HG03457 (cell line): ENCODE measurements around the gene MGAT2.
"Not testable (repeated sequence)": the region's sequence is repeated elsewhere in the genome, so short reads cannot be mapped to it uniquely, and the experiment has no call there.

Experiments used
- ATAC-seq: cut with Tn5 transposase; IDR thresholded peaks from one replicate; pipeline ENCODE4 v1.9.1; 2021; ENCODE audit warnings: moderate number of reproducible peaks; ENCODE audit not compliant: unreplicated experiment

MGAT2 gene

DNA sequence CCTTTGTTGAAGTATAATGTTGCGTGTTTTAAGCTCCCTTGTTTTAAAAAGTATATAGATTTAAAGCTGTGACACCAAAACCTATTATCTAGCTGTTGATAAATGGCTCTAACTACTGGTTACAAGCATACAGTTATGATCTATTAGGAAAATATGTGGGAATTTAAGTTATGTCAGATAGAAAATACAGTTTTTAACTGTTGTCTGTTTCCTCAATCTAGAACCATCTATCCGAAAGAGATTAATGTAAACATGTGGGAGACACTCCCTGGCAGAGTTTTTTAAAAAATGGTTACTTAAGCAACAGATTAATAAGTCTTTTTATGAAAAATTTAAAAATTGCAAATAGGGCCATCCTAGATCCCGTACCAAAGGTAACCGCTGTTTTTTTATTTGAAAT, 8.3 kb upstream of the MGAT2 start:
- no peak for ATAC-seq

DNA sequence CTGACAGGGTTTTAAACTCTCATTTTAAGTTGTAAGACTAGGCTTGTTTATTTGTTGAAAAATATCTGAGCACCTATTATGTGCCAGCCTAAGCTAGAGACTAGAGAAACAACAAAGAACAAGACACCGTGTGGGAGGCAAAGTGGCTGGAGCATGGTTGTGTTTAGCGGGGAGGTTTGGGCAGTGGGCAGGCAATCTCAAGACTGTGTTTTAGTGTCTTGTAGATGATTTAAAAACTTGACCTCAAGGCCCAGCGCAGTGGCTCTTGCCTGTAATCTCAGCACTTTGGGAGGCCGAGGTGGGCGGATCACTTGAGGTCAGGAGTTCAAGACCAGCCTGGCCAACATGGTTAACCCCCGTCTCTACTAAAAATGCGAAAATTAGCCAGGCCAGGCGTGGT, 7.9 kb upstream of the MGAT2 start:
- ATAC-seq, result no peak

- no peak for ATAC-seq
These were observed 6.4 kb upstream of the MGAT2 start for GRCh38 chr14:49614196-49614595.

GRCh38 chr14:49615776-49616175, 4.8 kb upstream of the MGAT2 start:
- ATAC-seq, result no peak

GRCh38 chr14:49617852-49618519, 2.6 kb upstream of the MGAT2 start:
- ATAC-seq, result no peak

DNA sequence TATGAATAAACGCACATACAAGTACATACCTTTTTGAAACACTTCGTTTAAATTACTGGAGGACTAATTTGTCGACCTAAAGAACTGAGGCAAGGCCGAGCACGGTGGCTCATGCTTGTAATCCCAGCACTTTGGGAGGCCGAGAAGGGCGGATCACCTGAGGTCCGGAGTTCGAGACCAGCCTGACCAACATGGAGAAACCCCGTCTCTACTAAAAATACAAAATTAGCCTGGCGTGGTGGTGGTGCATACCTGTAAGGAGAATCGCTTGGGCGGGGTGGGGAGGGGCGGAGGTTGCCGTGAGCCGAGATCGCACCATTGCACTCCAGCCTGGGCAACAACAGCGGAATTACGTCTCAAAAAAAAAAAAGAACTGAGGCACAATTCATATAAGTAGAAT, 1.3 kb upstream of the MGAT2 start:
- not testable (repeated sequence) for ATAC-seq

DNA sequence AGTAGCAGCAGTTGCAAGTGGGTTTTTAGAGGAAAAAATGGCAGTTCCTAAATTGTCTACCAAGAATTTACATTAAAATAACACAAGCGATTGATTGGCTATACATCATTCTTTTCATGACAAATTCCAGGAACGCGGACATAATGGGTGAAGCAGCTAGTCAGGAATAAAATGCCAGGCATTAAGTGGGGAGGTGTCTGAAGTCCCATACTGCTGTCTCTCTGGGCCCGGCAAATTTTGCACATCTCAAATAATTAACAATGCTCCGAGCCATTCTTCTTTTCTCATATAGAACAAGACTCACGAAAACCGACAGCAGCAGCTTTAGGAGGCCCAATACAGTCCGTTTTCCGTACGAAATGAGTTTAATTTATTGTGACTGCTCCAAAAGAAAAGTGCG, 869 bp upstream of the MGAT2 start:
- no peak for ATAC-seq

DNA sequence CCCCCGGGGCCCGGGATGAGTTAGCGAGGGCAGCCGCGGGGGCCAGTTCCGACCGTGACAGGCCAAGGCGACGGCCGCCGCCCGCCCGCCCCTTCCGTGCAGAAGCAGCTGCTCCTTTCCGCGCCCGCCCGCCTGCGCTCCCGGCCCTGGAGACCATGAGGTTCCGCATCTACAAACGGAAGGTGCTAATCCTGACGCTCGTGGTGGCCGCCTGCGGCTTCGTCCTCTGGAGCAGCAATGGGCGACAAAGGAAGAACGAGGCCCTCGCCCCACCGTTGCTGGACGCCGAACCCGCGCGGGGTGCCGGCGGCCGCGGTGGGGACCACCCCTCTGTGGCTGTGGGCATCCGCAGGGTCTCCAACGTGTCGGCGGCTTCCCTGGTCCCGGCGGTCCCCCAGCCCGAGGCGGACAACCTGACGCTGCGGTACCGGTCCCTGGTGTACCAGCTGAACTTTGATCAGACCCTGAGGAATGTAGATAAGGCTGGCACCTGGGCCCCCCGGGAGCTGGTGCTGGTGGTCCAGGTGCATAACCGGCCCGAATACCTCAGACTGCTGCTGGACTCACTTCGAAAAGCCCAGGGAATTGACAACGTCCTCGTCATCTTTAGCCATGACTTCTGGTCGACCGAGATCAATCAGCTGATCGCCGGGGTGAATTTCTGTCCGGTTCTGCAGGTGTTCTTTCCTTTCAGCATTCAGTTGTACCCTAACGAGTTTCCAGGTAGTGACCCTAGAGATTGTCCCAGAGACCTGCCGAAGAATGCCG, 699 bp downstream of the MGAT2 start:
- ATAC-seq, result peak; percentile 6

GRCh38 chr14:49622022-49622607, 1.5 kb downstream of the MGAT2 start:
- ATAC-seq, result no peak

DNA sequence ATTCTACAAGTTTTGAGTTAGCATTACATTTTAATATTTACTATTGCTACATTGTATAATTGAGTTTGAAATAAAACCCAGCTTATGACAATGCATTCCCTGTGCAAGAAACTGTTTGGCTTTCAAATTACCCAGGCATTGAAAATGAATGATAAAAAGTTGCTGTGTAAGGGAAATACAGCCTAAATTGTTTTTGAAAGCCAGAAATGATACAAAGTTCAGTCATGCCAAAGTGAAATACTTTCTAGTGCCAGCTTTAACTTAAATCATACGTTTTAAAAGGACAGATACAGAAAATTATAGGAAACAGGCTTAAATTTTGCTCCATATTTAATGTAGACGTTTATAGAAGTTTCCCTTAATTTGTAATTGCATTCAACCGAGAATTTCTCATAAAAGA, 2.8 kb downstream of the MGAT2 start:
- ATAC-seq, result no peak

GRCh38 chr14:49623941-49624839, 3.6 kb downstream of the MGAT2 start:
- no peak for ATAC-seq

GRCh38 chr14:49633640-49634546, 13.3 kb downstream of the MGAT2 start:
- ATAC-seq, result peak; percentile 76

DNA sequence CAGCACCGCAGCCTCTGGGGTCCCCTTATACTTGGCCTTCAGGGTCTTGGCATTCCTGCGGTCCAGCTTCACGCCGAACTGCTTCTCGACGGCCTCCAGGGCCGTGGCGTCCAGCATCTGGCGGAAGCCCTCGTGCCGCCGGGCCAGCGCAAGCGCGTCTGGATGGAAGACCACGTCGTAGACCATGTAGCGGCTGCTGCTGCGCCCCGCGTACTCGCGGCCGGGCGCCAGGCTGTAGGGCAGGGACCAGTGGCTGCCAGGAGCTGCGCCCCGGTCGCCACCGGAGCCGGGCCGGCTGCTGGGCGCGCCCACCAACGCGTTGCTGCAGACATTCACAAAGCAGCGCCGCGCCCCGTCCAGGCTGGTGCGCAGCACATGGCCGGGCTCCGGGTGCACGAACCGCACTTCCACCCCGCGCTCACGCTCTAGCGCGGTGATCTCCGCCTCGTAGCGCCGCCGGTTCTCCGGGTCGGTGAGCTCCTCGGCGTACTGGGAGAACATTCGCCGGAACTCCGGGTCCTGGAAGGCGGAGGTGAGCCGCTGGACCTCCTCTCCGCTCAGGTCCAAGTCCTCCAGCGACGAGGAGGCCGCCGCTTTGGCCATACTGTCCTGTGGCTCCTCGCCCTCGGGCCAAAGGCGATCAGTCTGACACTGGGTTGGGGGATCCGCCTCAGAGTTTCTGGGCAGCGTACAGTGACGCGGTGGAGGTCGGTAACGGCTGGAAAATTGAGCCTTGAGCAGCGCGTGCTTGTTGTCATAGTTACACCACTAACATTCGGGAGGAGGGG, 14.1 kb downstream of the MGAT2 start, which contains the start of gene DNAAF2:
Gene DNAAF2, minus strand, starts transcription at position 698 of the 788 bp plus-strand sequence. Its CDS starts 95 bp downstream, at position 603.
- ATAC-seq, result peak; percentile 20

- ATAC-seq, result no peak
These were observed 16.3 kb downstream of the MGAT2 start for GRCh38 chr14:49636866-49637265.

DNA sequence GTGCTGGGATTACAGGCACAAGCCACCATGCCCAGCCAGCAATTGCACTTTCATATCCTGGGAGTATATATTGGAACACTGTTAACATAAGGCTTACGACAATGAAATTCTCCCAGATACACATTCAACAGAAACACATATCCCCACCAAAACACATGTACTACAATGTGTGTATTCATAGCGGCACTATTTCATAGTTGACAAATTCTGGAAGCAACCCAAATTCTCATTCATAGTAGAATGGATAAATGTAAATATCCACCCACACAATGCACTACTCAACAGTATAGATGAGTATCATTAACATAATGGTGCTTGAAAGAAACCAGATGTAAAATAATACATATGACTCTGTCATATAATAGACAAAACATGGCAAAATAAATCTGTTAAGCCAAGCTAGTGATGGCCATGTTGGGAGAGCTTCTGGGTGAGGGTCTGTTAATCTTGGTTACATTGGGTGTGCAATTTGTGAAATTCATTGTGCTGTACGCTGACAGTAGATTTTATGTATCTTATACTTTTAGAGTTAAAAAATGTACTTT, 17.0 kb downstream of the MGAT2 start:
- no peak for ATAC-seq

DNA sequence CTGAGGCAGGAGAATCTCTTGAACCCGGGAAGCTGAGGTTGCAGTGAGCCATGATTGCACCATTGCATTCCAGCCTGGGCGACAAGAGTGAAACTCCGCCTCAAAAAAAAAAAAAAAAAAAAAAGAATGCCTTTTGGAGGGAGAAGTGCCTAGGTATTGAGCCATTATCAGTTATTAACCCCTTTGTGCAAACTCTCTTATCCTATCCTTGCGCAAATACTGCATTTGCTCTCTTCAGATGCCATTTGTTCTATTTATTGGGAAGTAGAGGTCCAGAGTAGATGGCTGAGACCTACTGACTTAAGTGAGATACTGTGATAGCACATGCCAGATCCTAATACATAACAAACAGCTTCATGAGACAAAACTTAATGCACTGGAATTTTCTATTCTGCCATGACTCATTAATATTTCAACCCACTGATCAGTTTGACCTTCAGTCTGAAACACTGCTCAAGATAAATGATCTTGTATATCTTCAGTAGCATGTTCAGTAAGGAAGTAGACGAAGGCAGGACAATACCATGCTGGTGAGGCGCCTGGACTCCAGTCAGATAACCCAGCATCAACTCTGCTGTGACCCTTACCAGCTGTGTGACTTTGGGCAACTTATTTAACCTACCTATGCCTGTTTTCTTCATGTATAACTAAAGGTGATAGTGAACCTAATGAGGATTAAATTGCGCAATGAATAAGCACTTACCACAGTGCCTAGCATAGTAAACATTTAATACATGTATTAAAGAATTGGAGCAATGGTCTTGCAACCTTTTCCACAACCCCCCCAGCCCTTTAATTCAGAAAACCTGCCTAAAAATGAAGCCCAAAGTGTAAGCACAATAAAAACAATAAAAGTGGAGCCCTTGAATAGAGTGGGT, 20.2 kb downstream of the MGAT2 start:
- ATAC-seq, result no peak

DNA sequence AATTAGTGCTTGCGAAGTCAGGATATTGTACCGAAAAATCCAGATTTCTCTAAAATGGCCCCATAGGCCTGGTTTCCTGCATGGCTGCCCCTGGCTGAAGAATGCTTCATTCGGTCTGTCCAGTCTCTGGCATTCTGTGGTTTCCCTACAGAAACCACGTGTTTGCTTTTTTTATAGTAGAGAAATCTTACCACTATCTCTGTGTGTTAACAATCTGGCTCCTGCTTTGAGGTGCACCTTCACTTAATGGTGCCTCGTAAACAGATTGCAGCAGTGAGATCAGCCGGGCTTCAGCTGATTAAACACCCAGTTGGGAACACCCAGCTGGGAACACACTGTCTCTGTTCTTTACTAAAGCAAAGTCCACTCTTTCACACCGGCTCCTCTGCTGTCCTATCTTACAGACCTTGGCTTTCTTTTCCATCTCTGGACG, 21.1 kb downstream of the MGAT2 start:
- no peak for ATAC-seq

DNA sequence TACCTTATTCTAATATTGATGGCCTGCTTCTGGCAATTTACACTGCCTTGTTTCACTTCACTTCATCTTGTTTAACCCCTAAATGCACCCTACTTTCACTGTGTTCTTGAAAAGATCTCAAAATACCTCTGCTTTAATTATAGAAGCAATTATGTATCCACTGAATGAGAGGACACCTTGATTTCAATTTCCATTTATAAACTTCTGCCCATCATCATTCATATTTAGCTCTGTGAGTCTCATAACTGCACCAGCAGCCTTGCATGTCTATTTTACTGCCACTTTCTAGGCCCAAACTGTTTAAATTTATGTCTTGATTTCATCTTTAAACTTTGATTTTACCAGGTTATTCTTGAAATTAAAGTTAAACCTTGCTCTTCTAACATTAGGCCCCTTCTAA, 21.6 kb downstream of the MGAT2 start:
- no peak for ATAC-seq
